H1 (cell line): ENCODE results near the gene ADAM22. TPM values are rescaled to one million over a fixed set of nuclear protein-coding genes. Genes with fewer than 3 reads are reported as not detected.

Experiments used
- EP300 ChIP-seq, 2 experiments: IDR thresholded peaks; 1 replicate in 1 of 2; 2 replicates in 1 of 2; pipeline ENCODE4 v1.6.1; 2011 to 2012; ENCODE audit warnings: low read depth in 2 of 2, low read length in 2 of 2, mild to moderate bottlenecking in 2 of 2, borderline replicate concordance in 1 of 2, inconsistent platforms in 1 of 2, moderate library complexity in 1 of 2
- KDM4A ChIP-seq: IDR thresholded peaks from one replicate; pipeline ENCODE4 v1.7.1; 2012; ENCODE audit warnings: low read depth, mild to moderate bottlenecking, moderate library complexity, low read length, inconsistent platforms; ENCODE audit not compliant: severe bottlenecking
- NRF1 ChIP-seq: IDR thresholded peaks from 2 replicates; pipeline ENCODE4 v1.6.1; 2011; ENCODE audit warnings: mild to moderate bottlenecking, low read depth, low read length, improper control_type of control experiment
- RBBP5 ChIP-seq: IDR thresholded peaks from 2 replicates; pipeline ENCODE4 v1.7.1; 2012; ENCODE audit warnings: low read depth, mild to moderate bottlenecking, inconsistent platforms, low read length, moderate library complexity, borderline replicate concordance
- TEAD4 ChIP-seq: IDR thresholded peaks from 2 replicates; pipeline ENCODE4 v1.6.1; 2012; ENCODE audit warnings: low read depth, low read length, inconsistent platforms, mixed read lengths
- YY1 ChIP-seq: IDR thresholded peaks from 2 replicates; pipeline ENCODE4 v1.6.1; 2011; ENCODE audit warnings: low read depth, mild to moderate bottlenecking, low read length
- ZNF274 ChIP-seq: IDR thresholded peaks from 2 replicates; pipeline ENCODE4 v1.7.0; 2012; ENCODE audit warnings: low read length, borderline replicate concordance; ENCODE audit errors: extremely low read depth
- polyA plus RNA-seq, 7 experiments: library from polyadenylated mRNA; depleted of rRNA in 3 of 7; stranded (reverse) in 5 of 7; unstranded in 2 of 7; fragments of >200 nt in 5 of 7; fragments of 200-250 nt in 2 of 7; gene quantifications; 1 replicate in 5 of 7; 2 replicates in 1 of 7; 4 replicates in 1 of 7; pipeline versions ENCODE4 v1.2.1 to v1.2.3, GENCODE V29; 2011 to 2013; ENCODE audit warnings: missing spikeins in 2 of 7, mixed read lengths in 2 of 7
- total RNA-seq: library from RNA; stranded (reverse); fragmentation: NEBNext Ultra II Directional; extraction: Animal tissue kit (Norgen Biotek cat#: 25700); gene quantifications from 2 replicates; pipeline ENCODE4 v1.2.1, GENCODE V29; 2021
- TF ChIP-seq, protein P1 (sequence below): fragments of 300-600 bp; sonication (generic); IDR thresholded peaks from 2 replicates; pipeline ENCODE4 v1.7.1; 2012; ENCODE audit warnings: low read length, moderate library complexity, mild to moderate bottlenecking, inconsistent platforms; ENCODE audit not compliant: insufficient replicate concordance
- TF ChIP-seq, protein P2 (sequence below), 3 experiments: IDR thresholded peaks; 1 replicate in 2 of 3; 2 replicates in 1 of 3; pipeline versions ENCODE4 v1.5.1 to v1.6.1; 2011; ENCODE audit warnings: low read length in 3 of 3, mild to moderate bottlenecking in 3 of 3, inconsistent platforms in 2 of 3, low read depth in 1 of 3, moderate library complexity in 1 of 3; ENCODE audit not compliant: insufficient read depth in 1 of 3; ENCODE audit errors: control extremely low read depth in 1 of 3

Gene ADAM22
- total and polyA plus RNA-seq, 2 of the 8 experiments (the other 6 are each of a cell fraction or from before 2014, with no cell fraction given): 4.6 to 21.4 TPM

DNA sequence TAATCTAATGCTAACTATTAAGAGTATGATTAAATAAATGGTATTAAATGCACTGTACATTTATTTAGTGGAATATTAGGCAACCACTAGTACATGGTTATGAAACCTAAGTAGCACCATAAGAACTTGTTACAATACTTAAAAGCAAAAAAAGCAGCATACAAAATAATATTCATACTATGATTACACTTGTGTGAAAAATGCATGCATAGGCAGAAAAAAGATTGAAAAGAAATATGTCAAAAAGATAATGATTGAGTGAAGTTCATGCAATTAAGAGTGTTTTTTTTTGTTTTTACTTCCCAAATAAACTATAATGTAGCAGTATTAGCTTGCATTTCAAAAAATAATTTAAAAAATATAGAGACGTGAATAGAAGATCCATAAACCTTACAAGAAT lies 305.8 kb downstream of the ADAM22 start (continued):
- TF ChIP-seq, protein P1, sequence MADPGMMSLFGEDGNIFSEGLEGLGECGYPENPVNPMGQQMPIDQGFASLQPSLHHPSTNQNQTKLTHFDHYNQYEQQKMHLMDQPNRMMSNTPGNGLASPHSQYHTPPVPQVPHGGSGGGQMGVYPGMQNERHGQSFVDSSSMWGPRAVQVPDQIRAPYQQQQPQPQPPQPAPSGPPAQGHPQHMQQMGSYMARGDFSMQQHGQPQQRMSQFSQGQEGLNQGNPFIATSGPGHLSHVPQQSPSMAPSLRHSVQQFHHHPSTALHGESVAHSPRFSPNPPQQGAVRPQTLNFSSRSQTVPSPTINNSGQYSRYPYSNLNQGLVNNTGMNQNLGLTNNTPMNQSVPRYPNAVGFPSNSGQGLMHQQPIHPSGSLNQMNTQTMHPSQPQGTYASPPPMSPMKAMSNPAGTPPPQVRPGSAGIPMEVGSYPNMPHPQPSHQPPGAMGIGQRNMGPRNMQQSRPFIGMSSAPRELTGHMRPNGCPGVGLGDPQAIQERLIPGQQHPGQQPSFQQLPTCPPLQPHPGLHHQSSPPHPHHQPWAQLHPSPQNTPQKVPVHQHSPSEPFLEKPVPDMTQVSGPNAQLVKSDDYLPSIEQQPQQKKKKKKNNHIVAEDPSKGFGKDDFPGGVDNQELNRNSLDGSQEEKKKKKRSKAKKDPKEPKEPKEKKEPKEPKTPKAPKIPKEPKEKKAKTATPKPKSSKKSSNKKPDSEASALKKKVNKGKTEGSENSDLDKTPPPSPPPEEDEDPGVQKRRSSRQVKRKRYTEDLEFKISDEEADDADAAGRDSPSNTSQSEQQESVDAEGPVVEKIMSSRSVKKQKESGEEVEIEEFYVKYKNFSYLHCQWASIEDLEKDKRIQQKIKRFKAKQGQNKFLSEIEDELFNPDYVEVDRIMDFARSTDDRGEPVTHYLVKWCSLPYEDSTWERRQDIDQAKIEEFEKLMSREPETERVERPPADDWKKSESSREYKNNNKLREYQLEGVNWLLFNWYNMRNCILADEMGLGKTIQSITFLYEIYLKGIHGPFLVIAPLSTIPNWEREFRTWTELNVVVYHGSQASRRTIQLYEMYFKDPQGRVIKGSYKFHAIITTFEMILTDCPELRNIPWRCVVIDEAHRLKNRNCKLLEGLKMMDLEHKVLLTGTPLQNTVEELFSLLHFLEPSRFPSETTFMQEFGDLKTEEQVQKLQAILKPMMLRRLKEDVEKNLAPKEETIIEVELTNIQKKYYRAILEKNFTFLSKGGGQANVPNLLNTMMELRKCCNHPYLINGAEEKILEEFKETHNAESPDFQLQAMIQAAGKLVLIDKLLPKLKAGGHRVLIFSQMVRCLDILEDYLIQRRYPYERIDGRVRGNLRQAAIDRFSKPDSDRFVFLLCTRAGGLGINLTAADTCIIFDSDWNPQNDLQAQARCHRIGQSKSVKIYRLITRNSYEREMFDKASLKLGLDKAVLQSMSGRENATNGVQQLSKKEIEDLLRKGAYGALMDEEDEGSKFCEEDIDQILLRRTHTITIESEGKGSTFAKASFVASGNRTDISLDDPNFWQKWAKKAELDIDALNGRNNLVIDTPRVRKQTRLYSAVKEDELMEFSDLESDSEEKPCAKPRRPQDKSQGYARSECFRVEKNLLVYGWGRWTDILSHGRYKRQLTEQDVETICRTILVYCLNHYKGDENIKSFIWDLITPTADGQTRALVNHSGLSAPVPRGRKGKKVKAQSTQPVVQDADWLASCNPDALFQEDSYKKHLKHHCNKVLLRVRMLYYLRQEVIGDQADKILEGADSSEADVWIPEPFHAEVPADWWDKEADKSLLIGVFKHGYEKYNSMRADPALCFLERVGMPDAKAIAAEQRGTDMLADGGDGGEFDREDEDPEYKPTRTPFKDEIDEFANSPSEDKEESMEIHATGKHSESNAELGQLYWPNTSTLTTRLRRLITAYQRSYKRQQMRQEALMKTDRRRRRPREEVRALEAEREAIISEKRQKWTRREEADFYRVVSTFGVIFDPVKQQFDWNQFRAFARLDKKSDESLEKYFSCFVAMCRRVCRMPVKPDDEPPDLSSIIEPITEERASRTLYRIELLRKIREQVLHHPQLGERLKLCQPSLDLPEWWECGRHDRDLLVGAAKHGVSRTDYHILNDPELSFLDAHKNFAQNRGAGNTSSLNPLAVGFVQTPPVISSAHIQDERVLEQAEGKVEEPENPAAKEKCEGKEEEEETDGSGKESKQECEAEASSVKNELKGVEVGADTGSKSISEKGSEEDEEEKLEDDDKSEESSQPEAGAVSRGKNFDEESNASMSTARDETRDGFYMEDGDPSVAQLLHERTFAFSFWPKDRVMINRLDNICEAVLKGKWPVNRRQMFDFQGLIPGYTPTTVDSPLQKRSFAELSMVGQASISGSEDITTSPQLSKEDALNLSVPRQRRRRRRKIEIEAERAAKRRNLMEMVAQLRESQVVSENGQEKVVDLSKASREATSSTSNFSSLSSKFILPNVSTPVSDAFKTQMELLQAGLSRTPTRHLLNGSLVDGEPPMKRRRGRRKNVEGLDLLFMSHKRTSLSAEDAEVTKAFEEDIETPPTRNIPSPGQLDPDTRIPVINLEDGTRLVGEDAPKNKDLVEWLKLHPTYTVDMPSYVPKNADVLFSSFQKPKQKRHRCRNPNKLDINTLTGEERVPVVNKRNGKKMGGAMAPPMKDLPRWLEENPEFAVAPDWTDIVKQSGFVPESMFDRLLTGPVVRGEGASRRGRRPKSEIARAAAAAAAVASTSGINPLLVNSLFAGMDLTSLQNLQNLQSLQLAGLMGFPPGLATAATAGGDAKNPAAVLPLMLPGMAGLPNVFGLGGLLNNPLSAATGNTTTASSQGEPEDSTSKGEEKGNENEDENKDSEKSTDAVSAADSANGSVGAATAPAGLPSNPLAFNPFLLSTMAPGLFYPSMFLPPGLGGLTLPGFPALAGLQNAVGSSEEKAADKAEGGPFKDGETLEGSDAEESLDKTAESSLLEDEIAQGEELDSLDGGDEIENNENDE: no peak
- TF ChIP-seq KDM4A (no peak), NRF1 (no peak), RBBP5 (no peak), EP300 (IDR thresholded peaks at IDR 0.05; ENCODE audit: borderline replicate concordance in 1 of 2, low read depth in 2 of 2, low read length in 2 of 2) (no peak), YY1 (no peak), TEAD4 (no peak), ZNF274 (no peak)
- TF ChIP-seq, protein P2, sequence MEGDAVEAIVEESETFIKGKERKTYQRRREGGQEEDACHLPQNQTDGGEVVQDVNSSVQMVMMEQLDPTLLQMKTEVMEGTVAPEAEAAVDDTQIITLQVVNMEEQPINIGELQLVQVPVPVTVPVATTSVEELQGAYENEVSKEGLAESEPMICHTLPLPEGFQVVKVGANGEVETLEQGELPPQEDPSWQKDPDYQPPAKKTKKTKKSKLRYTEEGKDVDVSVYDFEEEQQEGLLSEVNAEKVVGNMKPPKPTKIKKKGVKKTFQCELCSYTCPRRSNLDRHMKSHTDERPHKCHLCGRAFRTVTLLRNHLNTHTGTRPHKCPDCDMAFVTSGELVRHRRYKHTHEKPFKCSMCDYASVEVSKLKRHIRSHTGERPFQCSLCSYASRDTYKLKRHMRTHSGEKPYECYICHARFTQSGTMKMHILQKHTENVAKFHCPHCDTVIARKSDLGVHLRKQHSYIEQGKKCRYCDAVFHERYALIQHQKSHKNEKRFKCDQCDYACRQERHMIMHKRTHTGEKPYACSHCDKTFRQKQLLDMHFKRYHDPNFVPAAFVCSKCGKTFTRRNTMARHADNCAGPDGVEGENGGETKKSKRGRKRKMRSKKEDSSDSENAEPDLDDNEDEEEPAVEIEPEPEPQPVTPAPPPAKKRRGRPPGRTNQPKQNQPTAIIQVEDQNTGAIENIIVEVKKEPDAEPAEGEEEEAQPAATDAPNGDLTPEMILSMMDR (IDR thresholded peaks at IDR 0.05; ENCODE audit: control extremely low read depth in 1 of 3, insufficient read depth in 1 of 3, low read depth in 1 of 3, low read length in 3 of 3): no peak
- TF ChIP-seq, all 59 proteins: peak for 0
